ACHN (cell line): ENCODE measurements around the gene TMC3.

Experiments used
- DNase-seq: peaks from one replicate; pipeline ENCODE4 v3.0.0-alpha.2; 2015
- in situ Hi-C: cut with HindIII; loops from 2 replicates; pipeline ENCODE4 v1.10.0; 2017; ENCODE audit warnings: low sequenced_read_pairs, low pct_ligation_motif_present, low pct_unique_long_range_greater_than_20kb

Gene TMC3

DNA sequence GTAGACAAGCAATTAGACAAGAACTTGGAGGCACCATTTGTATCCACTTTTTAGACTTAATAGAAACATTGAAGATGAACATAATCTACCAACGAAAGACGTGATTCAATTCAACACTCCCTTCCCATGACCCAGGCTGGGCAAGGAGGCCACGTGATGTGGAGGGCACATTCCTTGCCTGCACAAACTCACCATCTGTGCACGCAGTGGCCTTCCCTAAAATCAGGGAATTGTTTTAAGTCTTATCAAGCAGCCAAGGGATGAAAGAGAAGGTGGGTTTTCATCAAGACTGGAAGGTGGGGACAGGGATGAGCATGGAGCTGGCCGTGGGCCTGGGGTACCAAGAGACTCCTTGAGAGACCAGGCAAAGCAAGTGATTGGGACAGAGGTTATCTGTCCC, 63.5 kb downstream of the TMC3 start:
- no peak for DNase-seq
- in situ Hi-C loops: no loop called here

DNA sequence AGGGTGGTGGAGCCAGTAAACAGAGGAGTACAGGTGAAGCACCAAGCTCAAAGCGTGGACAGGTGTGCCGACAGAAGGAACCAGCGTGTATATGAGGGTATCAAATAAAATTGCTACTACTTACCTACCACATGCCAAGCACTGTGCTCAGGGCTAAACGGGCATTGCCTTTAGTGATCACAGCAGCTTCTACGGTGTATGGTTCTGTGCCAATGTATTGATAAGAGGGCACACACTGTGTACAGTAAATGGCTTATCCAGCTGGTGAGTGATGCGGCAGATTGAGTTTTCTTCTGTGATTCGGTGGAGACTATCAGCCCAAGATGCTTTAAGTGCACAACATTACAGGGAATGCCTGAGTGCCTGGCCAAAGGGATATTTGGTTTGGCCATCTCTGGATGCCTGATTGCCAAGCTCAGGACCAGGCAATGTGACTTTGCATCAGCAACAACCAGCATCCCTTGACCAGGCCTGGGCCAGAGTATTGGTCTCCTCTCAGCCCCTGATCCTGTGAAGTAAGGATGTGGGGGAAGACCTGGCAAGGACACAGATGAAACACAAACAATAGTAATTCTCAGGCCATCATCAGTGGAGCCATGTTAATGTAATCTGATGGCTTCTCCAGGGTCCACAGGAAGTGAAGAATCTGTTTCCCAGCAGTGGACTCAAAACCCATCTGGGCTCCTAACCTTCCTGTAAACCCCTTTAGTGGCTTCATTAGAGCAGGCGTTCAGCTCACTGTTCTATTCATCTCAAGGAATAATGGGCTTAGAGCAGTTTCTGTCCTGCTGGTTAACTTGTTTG, 64.2 kb downstream of the TMC3 start:
- in situ Hi-C loops: no loop called here
- no peak for DNase-seq

DNA sequence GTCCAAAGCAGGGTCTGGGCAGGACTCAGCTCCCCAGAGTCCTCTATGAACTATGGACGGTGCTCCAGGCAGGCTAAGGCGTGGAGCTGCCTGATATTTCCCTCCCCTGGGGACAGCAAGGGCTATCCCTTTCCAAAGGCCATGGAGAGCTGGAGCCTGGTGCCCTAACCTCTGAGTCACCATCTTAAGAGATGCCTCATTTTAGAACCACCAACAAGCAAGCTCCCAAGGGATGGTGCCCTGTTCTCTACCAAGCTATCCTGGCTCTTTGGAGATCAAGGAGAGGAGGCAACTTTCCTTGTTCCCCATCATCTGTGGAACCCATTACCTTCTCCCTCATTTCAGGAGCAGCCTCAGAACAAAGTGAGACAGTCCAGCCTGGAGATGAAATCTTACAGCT, 65.8 kb downstream of the TMC3 start:
- in situ Hi-C loops: no loop called here
- DNase-seq: no peak

DNA sequence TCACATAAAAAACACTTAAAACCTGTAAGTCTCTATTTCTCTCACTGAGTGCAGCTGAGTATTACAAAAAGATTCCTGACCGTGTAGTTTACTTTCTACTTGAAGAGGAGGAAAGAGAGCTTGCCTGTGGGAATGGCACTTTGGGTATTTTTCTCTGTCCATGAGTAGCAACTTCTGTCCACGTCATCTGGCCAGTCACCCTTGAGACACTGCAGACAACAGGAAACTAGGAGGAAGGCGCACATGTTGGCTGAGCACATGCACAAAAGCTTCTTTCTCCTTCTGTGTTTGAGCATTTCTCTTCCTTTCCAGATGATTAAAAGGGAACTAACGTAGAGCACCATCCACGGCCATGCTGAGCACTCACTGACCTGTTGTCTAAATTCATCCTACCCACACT, 69.8 kb downstream of the TMC3 start:
- no peak for DNase-seq
- in situ Hi-C loops: no loop called here

DNA sequence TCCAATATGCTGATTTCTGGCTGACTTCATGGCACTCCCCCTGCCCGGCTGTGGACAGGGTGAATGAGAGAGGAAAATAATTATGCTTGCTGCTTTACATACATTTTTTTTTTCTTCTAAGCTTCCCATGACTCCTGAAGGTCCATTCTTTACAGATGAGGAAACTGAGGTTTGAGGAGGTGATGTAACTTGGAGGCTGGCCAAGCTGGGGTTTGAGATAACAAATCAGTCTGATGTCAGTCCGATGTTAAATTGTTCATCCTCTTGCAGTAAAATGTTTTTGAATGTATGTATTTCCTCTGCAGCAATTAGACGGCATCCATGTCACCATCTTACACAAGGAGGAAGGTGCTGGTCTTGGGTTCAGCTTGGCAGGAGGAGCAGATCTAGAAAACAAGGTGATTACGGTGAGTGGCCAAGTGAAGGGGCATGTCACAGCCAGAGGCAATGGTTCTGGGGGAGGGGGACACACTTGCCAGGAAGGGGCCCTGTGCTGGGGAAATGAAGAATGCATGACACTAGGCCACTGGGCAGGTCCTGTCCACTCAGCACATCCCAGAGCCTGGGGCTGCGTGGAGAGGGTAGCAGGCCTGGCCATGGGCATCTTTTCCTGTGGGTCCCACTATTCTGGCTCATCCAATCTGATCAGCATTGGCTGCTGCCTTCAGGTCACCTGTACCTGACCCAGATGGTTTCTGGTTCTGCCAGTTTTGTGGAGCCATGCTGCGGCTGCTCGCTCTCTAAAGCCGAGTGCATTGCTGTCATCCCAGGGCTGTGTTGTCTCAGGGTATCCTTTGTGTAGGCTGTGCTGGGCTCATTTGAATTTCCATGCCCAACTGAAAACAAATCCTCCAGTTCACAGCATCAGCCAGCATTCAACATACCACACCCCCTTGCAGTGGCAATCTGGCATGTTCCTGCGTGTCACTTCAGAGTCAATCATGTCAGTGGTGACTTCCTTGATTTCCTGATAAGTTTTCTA, 70.5 kb downstream of the TMC3 start:
- in situ Hi-C loops: no loop called here
- no peak for DNase-seq

DNA sequence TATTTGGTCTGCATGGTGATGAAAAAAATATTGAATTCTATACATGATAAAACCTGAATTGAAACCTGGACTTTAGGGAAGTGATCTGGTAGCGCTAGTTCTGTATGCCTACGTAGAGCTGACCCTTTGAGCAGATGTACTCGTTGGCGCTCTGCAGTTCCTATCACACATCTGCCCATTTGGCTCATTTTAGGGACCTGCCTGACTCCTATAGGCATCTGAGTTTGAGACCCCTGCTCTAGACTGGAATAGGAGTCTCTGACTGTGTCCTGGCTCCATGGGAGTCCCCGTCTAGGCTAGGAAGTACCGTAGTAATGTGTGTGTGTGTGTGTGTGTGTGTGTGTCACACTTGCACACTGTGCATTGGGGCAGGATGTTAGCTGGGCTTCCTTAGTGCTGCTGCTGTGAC, 71.3 kb downstream of the TMC3 start:
- no peak for DNase-seq
- in situ Hi-C loops: no loop called here

DNA sequence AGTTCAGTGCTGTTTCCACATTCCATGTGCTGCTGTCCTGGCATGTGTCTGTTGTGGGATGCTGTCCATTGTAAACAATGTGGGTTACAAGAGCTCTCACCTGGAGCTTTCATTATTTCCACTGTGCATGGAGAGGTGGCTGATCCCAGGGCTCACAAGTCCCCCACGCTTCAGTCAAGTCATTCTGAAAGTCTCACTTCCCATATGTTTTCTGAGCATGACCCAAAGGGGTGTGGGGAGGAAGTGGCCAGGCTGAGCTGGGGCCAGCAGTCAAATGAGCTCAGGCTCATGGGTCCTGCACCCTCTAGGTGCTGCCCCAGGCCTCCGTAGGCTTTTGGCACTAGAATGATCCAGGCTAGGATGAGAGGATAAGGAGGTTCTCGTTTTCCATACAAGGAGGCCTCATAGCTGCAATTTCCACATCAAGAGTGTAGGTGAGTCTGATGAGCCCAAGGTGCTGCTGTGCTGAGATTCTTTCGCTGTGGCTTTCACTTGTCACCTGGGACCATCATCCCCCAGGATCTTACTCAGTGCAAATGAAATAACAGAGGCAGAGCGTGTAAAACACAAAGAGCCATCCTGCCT, 72.1 kb downstream of the TMC3 start:
- in situ Hi-C loops: no loop called here
- no peak for DNase-seq

DNA sequence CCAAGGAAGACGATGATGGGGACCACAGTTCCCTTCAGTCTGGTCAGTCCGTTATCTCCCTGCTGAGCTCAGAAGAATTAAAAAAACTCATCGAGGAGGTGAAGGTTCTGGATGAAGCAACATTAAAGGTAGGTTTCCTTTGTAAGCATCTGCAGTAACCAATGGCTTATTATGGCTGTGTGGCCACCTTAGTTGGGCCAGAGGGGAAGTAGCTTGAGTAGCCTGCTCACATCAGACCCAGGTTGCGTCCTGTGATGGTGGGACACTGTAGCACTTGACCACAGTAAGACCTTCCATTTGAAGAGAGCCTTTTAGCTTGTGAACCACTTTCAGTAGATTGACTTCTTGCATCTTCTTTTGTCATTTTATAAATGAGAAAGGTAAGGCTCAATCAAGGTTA, 72.6 kb downstream of the TMC3 start:
- in situ Hi-C loops: no loop called here
- DNase-seq: no peak

DNA sequence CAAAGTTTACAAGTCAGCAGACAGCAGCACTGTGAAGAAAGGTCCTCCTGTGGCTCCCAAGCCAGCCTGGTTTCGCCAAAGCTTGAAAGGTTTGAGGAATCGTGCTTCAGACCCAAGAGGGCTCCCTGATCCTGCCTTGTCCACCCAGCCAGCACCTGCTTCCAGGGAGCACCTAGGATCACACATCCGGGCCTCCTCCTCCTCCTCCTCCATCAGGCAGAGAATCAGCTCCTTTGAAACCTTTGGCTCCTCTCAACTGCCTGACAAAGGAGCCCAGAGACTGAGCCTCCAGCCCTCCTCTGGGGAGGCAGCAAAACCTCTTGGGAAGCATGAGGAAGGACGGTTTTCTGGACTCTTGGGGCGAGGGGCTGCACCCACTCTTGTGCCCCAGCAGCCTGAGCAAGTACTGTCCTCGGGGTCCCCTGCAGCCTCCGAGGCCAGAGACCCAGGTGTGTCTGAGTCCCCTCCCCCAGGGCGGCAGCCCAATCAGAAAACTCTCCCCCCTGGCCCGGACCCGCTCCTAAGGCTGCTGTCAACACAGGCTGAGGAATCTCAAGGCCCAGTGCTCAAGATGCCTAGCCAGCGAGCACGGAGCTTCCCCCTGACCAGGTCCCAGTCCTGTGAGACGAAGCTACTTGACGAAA, 74.3 kb downstream of the TMC3 start:
- no peak for DNase-seq
- in situ Hi-C loops: no loop called here

DNA sequence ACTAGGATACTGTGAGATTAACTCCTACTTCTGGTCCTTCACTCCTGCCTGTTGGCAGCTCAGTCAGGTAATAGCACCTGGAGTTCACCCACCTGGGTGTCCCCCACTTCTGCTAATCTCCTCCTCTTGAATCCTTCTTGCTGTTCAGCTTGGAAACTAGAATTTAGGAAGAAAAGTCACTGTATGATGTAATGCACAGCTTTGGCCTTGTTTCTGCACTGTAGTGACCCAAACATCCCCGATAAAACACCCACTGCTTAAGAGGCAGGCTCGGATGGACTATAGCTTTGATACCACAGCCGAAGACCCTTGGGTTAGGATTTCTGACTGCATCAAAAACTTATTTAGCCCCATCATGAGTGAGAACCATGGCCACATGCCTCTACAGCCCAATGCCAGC, 74.9 kb downstream of the TMC3 start:
- in situ Hi-C loops: no loop called here
- DNase-seq: no peak

DNA sequence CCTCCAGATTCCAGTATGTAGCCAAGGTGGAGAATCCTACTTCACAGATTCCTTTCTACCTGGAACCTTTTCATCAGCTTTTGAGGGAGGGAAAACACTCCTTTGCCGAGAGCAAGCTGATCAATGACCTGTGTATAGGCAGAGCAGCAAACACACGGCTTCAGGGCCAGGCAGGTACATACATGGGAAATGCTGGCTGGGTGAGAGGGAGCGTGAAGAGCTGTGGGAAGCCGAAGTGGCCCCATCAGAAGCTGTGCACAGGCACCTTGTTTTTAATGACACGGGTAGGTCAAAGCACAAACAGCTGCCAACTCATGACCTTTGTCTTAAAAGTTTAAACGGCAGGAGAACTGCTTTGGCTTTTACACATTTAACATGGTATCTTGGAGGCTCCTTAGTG, 75.4 kb downstream of the TMC3 start:
- in situ Hi-C loops: no loop called here

DNA sequence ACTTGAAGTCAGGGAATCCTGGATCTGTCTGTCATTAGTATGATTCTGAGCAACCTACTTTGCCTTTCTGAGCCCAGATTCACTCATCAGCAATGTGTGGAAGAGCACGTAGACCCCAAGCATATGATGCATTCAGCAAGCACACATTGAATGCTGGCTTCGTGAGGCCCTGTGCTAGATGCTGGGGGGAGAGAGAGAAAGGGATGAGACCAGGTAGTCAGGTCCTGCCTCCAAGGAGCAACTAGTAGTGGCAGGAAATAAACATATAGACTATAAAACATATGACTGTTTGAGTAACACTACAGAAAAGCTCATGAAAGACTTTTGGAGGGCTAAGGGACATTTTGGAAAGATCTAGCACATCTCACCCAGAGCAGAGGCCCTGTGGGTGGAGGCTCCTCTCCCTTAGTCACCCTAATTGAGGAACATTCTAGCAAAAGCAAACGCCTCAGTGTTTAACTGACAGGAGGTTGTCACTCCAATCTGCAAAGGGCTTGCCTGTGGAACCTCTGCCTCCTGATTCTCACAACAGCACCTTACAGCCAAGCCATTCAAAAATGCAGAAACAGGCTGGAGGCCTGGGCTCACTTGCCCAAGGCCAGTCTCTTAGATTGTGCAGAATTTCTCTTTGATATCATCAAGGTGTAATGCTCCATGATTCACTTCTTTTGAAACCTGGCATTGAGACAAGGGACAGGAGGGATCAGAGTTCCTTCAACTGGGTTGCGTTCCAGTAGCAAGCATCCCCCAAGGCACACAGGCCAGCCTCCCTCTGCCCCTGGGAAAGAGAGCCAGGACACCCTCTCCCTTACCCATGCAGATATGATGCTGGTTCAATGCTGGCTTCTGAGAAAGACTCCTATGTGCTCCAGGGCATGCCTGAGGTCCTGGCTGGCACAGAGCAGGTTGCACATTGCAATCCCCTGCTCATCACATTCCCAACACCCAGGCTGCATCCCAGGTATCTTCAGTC, 76.1 kb downstream of the TMC3 start:
- DNase-seq: no peak
- in situ Hi-C loops: no loop called here

More for the DNA sequence above, 75.4 kb downstream of the TMC3 start:
- DNase-seq: no peak

DNA sequence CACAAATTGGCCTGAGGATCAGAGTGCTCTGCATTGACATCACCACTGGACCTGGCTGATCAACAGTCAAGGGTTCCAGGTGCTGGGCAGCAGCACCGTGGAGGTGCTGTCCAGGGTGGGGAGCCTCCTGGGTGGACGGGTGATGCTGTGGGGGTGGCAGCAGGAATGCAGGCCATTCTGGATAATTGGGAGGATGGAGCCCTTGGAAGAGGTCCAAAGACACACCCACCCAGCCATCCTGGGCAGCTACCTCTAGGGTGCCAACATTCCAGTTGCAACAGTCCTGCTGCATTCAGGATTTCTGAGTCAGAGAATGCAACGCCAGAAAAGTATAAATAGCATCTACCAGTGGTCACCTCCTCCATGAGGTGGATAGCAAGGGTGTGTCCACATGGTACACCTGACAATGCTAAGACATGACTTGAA, 76.9 kb downstream of the TMC3 start:
- peak; percentile 42 for DNase-seq
- in situ Hi-C loops: no loop called here

DNA sequence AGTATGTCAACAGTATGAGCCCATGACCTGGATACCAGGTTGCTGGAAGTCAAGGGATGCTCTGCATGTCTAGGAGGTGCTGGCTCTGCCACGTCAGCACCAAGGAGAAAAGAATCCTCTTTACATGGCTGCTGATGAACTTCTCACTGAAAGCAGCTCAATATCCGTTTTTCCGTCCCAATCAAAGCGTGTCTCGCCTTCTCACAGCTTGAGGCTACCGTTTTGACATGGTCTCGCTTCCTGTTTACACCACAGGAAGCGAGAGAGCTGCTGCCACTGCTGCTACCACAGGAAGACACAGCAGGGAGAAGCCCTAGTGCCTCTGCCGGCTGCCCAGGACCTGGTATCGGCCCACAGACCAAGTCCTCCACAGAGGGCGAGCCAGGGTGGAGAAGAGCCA, 77.3 kb downstream of the TMC3 start:
- DNase-seq: no peak
- in situ Hi-C loops: no loop called here

DNA sequence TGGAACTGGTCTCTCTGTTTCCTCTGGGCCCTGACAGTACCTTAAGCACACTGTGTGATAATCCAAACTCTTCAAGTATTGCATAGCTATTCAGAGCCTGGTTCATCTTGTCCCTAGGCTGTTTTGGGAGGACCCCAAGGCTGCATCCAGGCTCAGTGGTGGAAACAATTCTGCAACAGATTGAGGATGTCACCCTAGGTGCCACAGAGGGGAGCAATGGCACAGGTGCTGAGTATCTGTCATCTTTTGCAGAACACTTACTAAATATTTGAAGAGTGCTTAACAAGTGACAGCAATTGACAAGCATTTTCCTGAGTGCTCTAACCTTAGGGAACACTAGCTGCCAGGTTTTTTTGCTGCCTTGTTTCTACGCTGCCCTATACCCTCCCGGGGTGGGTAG, 77.8 kb downstream of the TMC3 start:
- in situ Hi-C loops: no loop called here
- no peak for DNase-seq

DNA sequence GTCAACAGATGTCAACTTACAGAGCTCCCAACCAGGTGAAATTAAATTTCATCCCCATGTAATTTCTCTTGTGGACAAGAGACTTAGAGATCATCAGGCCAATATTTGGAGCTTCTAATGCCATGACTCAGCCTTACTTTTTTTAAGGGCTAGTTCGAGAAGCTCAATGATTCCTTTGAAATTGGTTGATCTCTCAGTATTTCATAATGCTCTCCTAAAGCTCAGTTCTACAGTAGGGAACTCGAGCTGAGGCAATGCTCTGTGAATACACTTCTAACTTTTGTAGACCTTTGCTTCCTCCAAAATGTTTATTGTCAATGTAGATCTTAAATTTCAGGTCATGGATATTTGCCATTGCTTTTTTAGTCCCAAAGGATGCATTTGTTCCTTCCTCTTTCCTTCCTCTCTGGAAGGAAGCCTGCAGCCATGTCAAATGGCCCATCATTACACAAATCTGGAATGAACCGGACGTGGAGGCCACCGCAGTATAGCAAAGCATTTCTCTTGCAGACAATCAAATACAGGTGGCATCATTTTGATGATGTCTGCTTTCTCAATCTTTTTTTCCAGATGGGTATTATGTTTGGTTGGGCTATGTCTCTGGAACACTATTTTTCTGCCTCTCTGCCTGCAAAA, 78.4 kb downstream of the TMC3 start:
- in situ Hi-C loops: no loop called here
- no peak for DNase-seq

DNA sequence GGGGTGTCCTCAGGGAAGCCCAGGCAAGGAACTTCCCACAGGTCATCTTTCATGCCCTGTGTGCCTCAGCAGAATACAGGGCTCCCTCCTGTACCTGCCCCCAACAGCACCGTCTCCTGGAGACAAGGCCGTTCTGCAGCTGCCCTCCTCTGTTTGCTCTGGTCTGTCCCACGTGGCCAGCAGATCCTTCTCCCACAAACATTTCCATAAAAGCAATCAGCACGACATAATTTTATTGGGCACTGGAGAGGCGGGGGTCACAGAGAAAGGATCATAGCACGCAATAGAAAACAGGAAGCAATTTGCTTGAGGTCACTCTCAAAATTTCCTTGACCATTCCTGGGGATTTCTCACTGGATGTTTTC, 79.5 kb downstream of the TMC3 start:
- in situ Hi-C loops: no loop called here
- no peak for DNase-seq
